HEK293T (cell line): ENCODE results near the gene MRC1.

Source experiments
- CTCF ChIA-PET: fragments of 350-600 bp; formaldehyde crosslinking; extraction: SDS; loops from one replicate; lab custom pipeline; 2021; ENCODE audit warnings: antibody characterized with exemption, inconsistent platforms; lab: Yijun Ruan, JAX
- POLR2A ChIA-PET: fragments of 350-600 bp; formaldehyde crosslinking; extraction: SDS; loops from one replicate; lab custom pipeline; 2020; ENCODE audit warnings: antibody characterized with exemption, inconsistent platforms; lab: Yijun Ruan, JAX
- DNase-seq: peaks from one replicate; pipeline ENCODE4 v3.0.0; 2012; ENCODE audit warnings: mixed read lengths; ENCODE audit errors: extremely low spot score
- ARNT ChIP-seq: fragments of 450-650 bp; IDR thresholded peaks from 2 replicates; pipeline ENCODE4 v1.6.1; 2017; ENCODE audit warnings: mild to moderate bottlenecking
- BHLHE40 ChIP-seq: fragments of 450-650 bp; IDR thresholded peaks from 2 replicates; pipeline ENCODE4 v1.6.1; 2016; ENCODE audit warnings: mild to moderate bottlenecking, moderate library complexity, borderline replicate concordance
- CTBP1 ChIP-seq: fragments of 450-650 bp; IDR thresholded peaks from 2 replicates; pipeline ENCODE4 v1.6.1; 2016; ENCODE audit warnings: borderline replicate concordance
- ELF4 ChIP-seq: fragments of 450-650 bp; IDR thresholded peaks from 2 replicates; pipeline ENCODE4 v1.6.1; 2017; ENCODE audit warnings: antibody characterized with exemption
- FOXA1 ChIP-seq: fragments of 450-650 bp; IDR thresholded peaks from 2 replicates; pipeline ENCODE4 v1.6.1; 2016; ENCODE audit warnings: mild to moderate bottlenecking
- FOXK2 ChIP-seq: fragments of 450-650 bp; IDR thresholded peaks from 2 replicates; pipeline ENCODE4 v1.6.1; 2016; ENCODE audit warnings: mild to moderate bottlenecking
- FOXM1 ChIP-seq: fragments of 450-650 bp; IDR thresholded peaks from 2 replicates; pipeline ENCODE4 v1.6.1; 2017; ENCODE audit warnings: mild to moderate bottlenecking, borderline replicate concordance
- HDGF ChIP-seq: fragments of 450-650 bp; IDR thresholded peaks from 2 replicates; pipeline ENCODE4 v1.6.1; 2017; ENCODE audit warnings: antibody characterized with exemption, borderline replicate concordance
- L3MBTL2 ChIP-seq: fragments of 450-650 bp; conservative IDR thresholded peaks from 2 replicates; pipeline ENCODE4 v1.6.1; 2016; ENCODE audit warnings: mild to moderate bottlenecking
- LEF1 ChIP-seq: fragments of 450-650 bp; IDR thresholded peaks from 2 replicates; pipeline ENCODE4 v1.6.1; 2017; ENCODE audit warnings: mild to moderate bottlenecking, borderline replicate concordance
- NFRKB ChIP-seq: fragments of 450-650 bp; IDR thresholded peaks from 2 replicates; pipeline ENCODE4 v1.6.1; 2016; ENCODE audit warnings: mild to moderate bottlenecking, moderate library complexity
- SP1 ChIP-seq: fragments of 450-650 bp; IDR thresholded peaks from 2 replicates; pipeline ENCODE4 v1.6.1; 2017
- SUZ12 ChIP-seq: fragments of 450-650 bp; IDR thresholded peaks from 2 replicates; pipeline ENCODE4 v1.6.1; 2016; ENCODE audit warnings: mild to moderate bottlenecking
- TARDBP ChIP-seq: fragments of 450-650 bp; IDR thresholded peaks from 2 replicates; pipeline ENCODE4 v1.6.1; 2016
- ZNF384 ChIP-seq: fragments of 450-650 bp; IDR thresholded peaks from 2 replicates; pipeline ENCODE4 v1.6.1; 2016
- TF ChIP-seq, protein P1 (sequence below): fragments of 450-650 bp; IDR thresholded peaks from 2 replicates; pipeline ENCODE4 v1.6.1; 2016

MRC1 gene

DNA sequence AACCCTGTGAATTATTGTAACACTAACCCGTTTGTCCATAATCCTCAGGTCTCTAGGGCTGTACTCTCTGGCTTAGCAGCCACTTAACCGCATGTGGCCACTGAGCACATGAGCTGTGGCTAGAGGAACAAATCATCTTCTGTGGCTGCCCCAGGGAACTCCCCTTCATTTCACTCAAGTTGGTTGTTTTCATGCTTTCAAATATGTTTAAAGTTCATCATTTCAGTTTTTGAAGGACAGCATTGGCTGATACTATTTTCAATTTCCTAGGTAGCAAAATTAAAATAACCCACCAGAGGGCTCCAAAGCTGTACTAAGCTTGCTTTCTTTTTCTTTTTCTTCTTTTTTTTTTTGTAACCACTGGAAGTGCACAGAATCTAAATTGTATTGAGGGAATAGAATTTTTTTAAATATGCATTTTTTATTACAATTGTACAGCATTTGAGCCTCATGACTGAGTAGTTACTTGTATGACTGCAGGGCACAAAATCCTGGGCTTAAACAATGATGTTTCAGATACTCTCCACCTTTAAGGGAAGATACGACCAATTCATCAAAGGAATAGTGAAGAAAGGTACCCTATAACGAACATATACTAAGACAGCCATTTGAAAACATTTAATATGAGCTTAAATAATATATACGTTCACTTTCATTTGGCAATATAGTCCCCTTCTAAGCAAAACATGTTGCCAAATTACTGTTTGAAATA is 38.6 kb downstream of the MRC1 start:
- POLR2A ChIA-PET = no interaction called here
- DNase-seq = peak; percentile 15
- CTCF ChIA-PET = interaction anchor here (0.6 to 1.0 kb wide), 5 partner anchors 9 to 464 kb away, joined by 3 to 5 read pairs (median 4); no protein-coding TSS in a partner anchor
- no peak for TF ChIP-seq SP1
- no peak for TF ChIP-seq FOXK2
- peak; percentile 97 for TF ChIP-seq ZNF384
- no peak for TF ChIP-seq HDGF
- no peak for TF ChIP-seq TARDBP
- no peak for TF ChIP-seq L3MBTL2
- no peak for TF ChIP-seq ARNT

DNA sequence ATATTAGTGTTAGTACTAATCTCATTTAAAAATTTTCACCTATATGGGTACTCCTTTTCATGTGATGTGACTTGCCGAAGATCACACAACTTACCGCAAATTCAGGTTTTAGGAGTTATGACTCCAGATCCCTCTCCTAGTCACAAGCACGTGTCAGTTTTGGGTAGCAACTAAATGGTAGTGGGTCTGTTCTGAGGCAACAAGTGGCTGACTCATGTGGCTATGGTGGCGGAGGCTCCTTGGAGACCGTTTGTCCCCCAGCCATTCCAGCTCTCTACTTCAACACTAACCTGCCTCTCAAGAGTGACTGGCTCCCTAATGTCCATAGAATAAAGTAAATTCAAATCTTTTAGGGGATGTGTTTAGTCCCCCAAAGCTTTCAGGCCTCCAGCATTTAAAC is 39.5 kb downstream of the MRC1 start:
- no peak for DNase-seq
- CTCF ChIA-PET = interaction anchor here (0.6 kb wide), 1 partner anchor 361 kb away, joined by 3 read pairs; no protein-coding TSS in a partner anchor
- TF ChIP-seq FOXA1 (no peak), ARNT (no peak), HDGF (no peak), BHLHE40 (no peak), LEF1 (no peak), FOXK2 (no peak), FOXM1 (no peak)
- POLR2A ChIA-PET = no interaction called here

DNA sequence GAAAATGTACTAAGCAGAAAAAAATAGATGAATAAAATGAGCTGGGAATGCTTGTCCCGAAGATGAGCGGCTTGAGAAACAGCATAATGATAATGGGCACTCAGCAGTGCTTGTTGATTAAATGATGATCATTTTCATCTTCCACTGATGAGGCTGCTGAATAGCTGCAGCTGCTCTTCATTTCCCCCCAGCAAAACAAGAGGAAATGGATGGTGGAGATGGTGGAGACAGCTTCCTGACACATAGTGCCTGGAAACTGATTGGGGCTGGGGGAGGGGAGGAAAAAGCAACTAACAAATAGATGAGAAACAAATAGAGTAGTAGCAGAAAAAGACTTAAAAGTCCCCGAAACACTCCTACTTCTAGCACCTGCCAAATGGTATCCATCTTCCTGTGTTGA is 41.4 kb downstream of the MRC1 start:
- CTCF ChIA-PET = no interaction called here
- TF ChIP-seq NFRKB = no peak
- POLR2A ChIA-PET = no interaction called here
- DNase-seq = no peak

DNA sequence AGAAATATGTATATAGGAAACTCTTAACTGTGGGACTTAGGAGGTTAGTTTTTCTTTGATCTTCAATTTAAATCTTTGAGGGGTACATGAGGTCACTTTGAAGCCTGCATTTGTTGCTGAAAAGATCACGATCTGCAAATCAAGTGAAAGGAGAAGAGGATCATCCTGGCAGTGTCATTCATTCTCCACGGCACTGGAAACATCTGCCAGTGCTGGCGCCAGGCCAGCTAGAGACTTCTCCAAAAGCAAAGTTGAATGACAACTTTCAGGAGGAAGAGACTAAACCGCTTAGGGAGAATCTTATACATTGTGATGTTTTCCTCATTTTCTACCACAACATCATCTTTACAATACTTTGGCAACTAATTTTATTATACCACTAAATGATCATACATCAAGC is 42.5 kb downstream of the MRC1 start:
- ChIA-PET CTCF (interaction anchor here (0.7 kb wide), 1 partner anchor 82 kb away, joined by 3 read pairs; no protein-coding TSS in a partner anchor), POLR2A (no interaction called here)
- TF ChIP-seq FOXK2 = no peak
- TF ChIP-seq, protein P1, sequence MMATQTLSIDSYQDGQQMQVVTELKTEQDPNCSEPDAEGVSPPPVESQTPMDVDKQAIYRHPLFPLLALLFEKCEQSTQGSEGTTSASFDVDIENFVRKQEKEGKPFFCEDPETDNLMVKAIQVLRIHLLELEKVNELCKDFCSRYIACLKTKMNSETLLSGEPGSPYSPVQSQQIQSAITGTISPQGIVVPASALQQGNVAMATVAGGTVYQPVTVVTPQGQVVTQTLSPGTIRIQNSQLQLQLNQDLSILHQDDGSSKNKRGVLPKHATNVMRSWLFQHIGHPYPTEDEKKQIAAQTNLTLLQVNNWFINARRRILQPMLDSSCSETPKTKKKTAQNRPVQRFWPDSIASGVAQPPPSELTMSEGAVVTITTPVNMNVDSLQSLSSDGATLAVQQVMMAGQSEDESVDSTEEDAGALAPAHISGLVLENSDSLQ = no peak
- no peak for TF ChIP-seq ARNT
- no peak for TF ChIP-seq L3MBTL2
- no peak for TF ChIP-seq HDGF
- TF ChIP-seq FOXM1 = no peak
- TF ChIP-seq CTBP1 = no peak
- TF ChIP-seq FOXA1 = no peak
- no peak for TF ChIP-seq SP1
- no peak for TF ChIP-seq NFRKB
- no peak for TF ChIP-seq ZNF384
- no peak for TF ChIP-seq LEF1
- no peak for TF ChIP-seq ELF4
- TF ChIP-seq TARDBP = no peak
- TF ChIP-seq SUZ12 = no peak
- no peak for TF ChIP-seq BHLHE40
- no peak for DNase-seq

DNA sequence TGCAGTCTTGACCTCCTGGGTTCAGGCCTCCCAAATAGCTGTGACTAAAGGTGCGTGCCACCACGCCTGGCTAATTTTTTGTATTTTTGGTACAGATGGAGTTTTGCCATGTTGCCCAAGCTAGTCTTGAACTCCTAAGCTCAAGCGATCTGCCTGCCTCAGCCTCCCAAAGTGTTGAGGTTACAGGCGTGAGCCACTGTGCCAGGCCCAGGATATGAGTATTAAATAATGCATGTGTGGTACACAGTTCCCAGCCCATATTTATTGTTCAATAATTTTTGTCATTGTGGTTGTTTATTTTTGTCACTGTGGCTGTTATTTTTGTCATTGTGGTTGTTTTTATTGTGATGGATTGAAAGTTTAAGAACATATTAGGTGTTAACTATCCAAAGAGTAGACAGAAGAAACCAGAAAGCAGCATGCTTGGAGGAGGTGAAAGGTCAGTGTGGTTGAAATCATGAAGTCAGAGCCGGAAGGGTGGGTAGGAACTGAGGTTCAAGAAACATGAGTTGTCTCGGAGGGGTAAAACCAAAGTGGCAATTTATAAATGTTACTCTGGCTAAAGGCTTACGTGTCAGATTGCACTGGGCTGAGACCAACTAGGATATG is 45.0 kb downstream of the MRC1 start:
- no peak for TF ChIP-seq FOXA1
- TF ChIP-seq, protein P1 = no peak
- TF ChIP-seq TARDBP = no peak
- no peak for TF ChIP-seq FOXK2
- TF ChIP-seq ARNT = no peak
- no peak for TF ChIP-seq NFRKB
- no peak for TF ChIP-seq HDGF
- no peak for TF ChIP-seq BHLHE40
- no peak for TF ChIP-seq L3MBTL2
- DNase-seq = no peak
- ChIA-PET CTCF (no interaction called here), POLR2A (no interaction called here)

DNA sequence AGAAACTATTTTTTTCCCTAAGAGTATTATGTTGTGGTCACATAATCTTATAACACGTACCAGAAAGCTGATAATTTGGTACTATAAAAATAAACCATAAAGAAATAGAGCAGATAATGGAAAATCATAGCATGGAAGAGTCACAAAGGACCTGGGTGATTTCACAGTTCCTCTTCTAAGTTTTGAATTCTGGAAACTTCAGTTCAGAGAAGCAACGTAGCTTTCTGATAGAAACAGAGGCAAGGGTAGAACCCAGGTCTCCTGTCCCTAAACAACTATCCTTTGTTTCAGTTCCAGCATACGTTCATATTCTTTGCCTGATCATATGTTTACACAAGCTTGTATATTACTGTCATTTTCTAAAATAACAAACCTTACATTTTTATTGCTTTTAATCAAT is 47.9 kb downstream of the MRC1 start:
- no peak for DNase-seq
- ChIA-PET CTCF (interaction anchor here (0.6 kb wide), 1 partner anchor 206 kb away, joined by 3 read pairs; no protein-coding TSS in a partner anchor), POLR2A (no interaction called here)
- TF ChIP-seq SP1 = no peak
- TF ChIP-seq NFRKB = no peak
- no peak for TF ChIP-seq CTBP1
- no peak for TF ChIP-seq L3MBTL2
- TF ChIP-seq ZNF384 = no peak
- TF ChIP-seq, protein P1 = no peak
- no peak for TF ChIP-seq HDGF
